GM21529 (cell line): ENCODE results near the gene ADM.
"Not testable (repeated sequence)": the region's sequence is repeated elsewhere in the genome, so short reads cannot be mapped to it uniquely, and the experiment has no call there.

ENCODE experiments used
- ATAC-seq: cut with Tn5 transposase; IDR thresholded peaks from one replicate; pipeline ENCODE4 v1.9.1; 2021; ENCODE audit not compliant: unreplicated experiment

ADM gene

GRCh38 chr11:10304495-10305261, at the start of gene ADM:
TSS of gene ADM (plus strand) at chr11:10305073. CDS start at chr11:10305701, 628 bp downstream.
- no peak for ATAC-seq

GRCh38 chr11:10255388-10256125, 49.3 kb upstream of the ADM start:
- ATAC-seq, result no peak

- ATAC-seq, result no peak
These were observed 47.4 kb upstream of the ADM start for GRCh38 chr11:10257478-10257877.

GRCh38 chr11:10261821-10262220, 43.1 kb upstream of the ADM start:
- ATAC-seq, result no peak

GRCh38 chr11:10263929-10264328, 40.9 kb upstream of the ADM start:
- no peak for ATAC-seq

GRCh38 chr11:10264716-10265115, 40.2 kb upstream of the ADM start:
- not testable (repeated sequence) for ATAC-seq

- no peak for ATAC-seq
These were observed 38.9 kb upstream of the ADM start for GRCh38 chr11:10265936-10266335.

GRCh38 chr11:10267821-10268220, 37.1 kb upstream of the ADM start:
- ATAC-seq, result no peak

GRCh38 chr11:10268746-10269488, 36.0 kb upstream of the ADM start:
- ATAC-seq, result no peak

- ATAC-seq, result no peak
These were observed 32.7 kb upstream of the ADM start for GRCh38 chr11:10272132-10272531.

GRCh38 chr11:10273738-10274137, 31.1 kb upstream of the ADM start:
- ATAC-seq, result no peak

- no peak for ATAC-seq
These were observed 30.1 kb upstream of the ADM start for GRCh38 chr11:10274726-10275125.

- ATAC-seq, result no peak
These were observed 29.2 kb upstream of the ADM start for GRCh38 chr11:10275714-10276113.

- ATAC-seq, result no peak
These were observed 22.8 kb upstream of the ADM start for GRCh38 chr11:10282117-10282516.

- no peak for ATAC-seq
These were observed 20.9 kb upstream of the ADM start for GRCh38 chr11:10283991-10284390.

- ATAC-seq, result no peak
These were observed 19.6 kb upstream of the ADM start for GRCh38 chr11:10285148-10285802.

GRCh38 chr11:10287140-10287539, 17.7 kb upstream of the ADM start:
- ATAC-seq, result no peak

- ATAC-seq, result no peak
These were observed 16.8 kb upstream of the ADM start for GRCh38 chr11:10287766-10288715.

- no peak for ATAC-seq
These were observed 15.8 kb upstream of the ADM start for GRCh38 chr11:10288881-10289764.
